GM18517 (cell line): ENCODE results near the gene PRKRA.
"Not testable (repeated sequence)": the region's sequence is repeated elsewhere in the genome, so short reads cannot be mapped to it uniquely, and the experiment has no call there.

Experiments used
- ATAC-seq: cut with Tn5 transposase; IDR thresholded peaks from one replicate; pipeline ENCODE4 v1.9.1; 2021; ENCODE audit warnings: mild to moderate bottlenecking, moderate library complexity; ENCODE audit not compliant: unreplicated experiment

PRKRA gene

DNA sequence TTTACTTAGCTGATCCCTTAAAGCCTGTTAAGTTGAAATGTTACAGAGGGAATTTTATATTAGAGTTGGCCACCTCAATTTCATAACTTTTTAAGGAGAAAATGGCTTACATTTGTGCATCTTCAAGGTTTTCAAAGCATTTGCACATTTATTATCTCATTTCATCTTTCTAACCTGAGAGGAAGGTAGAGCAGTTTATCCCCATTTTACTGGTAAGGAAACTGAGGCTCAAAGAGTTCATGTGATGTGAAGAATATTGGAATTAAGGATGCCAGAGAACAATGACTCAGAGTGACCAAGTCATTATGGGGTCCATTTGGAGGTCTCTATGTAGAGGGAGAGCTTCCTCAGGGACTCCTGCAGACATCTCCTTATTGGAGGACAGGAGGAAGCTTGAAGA, 35.0 kb downstream of the PRKRA start:
- ATAC-seq = no peak

DNA sequence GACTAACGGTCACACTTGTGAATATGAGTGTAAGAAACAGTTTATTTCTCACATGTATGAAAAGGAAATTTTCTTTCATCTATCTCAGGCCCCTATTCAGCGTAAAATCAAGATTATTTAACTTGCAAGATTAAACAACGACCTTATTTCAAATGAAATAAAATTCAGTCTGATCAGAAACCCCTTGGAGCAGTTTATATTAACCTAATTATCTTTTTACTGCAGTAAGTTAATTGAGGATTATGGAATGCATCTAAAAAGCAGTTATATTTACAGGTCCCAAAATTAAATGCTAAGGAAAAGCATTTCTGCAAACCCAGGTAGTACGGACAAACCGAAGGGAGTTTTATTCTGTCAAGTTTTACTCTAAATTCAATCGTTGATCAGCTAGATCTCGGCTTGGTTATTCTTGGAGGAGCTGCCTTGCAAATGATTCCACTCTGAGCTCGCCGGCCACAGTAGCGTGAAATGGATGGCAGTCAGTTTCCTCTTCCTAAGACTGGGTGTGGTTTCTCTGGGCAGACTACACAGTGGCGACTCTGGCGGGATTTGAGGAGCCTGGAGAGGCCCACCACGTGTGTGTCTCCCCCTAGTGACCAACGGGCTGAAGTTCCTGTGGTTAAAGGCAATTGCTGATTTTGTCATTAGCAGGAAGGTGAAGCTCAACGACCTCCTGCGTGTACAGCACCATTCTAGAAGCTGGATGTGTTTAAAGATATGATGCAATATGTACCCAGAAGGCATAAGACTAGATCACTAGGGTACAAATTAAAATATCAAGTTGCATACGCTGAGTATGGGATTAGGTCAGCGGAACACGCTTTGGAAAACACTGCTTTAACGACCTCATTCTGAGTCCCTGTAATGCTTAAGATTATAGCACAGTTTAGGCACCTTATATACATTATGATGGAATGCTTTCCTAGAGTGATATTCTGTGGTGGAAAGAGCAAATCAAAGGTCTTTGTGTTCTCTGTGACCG, 36.4 kb downstream of the PRKRA start:
- peak; percentile 76 for ATAC-seq

DNA sequence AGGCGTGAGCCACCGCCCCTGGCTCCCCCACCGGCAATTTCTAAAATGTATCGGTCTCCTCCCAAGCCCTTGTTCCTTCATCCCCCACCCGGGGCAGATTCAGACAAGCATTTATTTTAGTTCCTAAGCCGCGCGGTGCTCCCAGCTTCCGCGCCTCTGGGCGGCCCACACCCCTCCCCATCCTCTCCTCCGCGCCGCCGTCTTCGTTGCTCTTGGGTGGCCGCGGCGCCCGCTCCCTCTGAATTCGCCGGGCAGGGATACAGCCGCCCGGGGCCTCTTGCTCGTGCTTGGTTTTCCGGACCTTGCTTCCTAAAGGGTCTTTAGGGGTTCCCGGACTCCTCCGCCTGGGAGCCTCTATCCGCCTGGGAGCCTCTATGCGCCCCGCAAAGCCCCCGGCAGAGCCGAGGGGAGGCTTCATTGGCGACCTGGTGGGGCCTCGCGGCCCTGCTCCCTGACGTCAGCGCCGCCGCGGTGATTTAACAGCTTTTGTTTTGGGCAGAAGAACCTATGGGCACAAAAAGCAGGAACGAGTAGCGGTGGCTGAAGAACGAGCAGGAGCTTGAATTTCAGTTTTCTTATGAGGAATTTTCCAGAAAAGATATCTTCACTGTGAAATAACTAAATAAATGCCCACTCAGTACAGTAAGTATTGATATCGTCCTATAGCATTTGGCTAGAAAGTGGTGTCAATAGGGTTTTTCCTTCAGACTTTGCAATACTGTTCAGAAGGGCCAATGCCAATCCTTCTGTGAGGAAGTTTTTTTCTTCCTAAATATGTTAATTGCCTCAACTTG, 37.3 kb downstream of the PRKRA start:
- peak; percentile 74 for ATAC-seq

GRCh38 chr2:178412453-178412852, 38.5 kb downstream of the PRKRA start:
- ATAC-seq = not testable (repeated sequence)

DNA sequence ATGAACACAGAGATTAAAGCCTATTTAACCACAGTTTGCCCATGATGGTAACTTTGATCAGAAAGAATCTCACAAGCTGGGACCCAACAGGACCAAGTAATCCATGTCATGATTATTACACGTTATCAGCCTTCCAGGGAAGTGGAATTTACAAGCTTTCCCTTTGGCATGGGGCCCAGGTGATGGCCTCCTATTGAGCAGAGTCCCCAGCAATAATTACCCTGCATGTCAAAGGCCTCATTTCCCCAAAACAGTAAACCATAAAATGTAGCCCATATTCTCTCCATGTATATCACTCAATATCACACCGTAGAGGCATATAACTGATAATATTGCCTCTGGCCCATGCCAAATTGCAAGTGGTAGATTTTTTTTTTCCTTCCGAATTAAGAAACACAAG, 38.9 kb downstream of the PRKRA start:
- no peak for ATAC-seq

- no peak for ATAC-seq
These were observed 41.7 kb downstream of the PRKRA start for GRCh38 chr2:178409261-178409660.

DNA sequence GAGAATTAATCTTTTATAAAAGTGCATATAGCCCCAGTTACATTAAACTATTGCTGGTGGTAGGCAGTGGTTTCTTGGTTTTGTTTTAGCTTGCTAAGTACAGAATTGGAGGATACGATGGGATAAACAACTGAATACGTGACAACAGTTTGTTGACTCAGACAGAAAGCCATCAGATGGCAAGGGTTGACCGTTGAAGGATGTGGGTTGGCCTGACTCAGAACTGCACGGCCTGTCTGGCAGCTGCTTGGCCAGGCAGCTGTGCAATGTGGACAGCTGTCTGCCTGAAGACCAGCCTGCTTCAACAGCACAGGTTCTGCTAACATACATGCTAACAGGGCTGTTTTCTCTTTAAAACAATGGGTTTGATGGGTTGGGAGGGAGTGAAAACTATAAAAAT, 46.6 kb downstream of the PRKRA start:
- peak; percentile 99 for ATAC-seq

- ATAC-seq = peak; percentile 37
These were observed 47.2 kb downstream of the PRKRA start for GRCh38 chr2:178403671-178404306.

DNA sequence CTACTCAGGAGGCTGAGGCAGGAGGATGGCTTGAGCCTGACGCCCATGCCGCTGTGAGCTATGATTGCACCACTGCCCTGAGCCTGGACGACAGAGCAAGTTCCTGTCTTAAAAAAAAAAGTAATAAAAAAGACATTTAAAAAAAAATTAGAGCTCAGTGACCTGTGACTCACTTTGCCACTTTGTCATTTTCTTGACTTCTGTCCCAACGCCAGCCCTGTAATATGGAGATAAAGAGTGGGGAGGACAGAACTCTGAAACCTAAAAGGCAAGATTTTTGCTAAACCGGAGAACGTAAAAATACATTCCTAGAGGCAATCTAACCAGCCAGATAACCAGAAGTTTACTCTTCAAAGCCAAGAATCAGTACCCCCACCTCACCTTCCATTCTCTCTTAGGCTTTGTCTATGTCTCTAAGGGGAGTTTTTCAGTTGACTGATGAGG, 49.0 kb downstream of the PRKRA start:
- ATAC-seq = no peak

- ATAC-seq = peak; percentile 94
These were observed 53.9 kb downstream of the PRKRA start for GRCh38 chr2:178397002-178397605.

DNA sequence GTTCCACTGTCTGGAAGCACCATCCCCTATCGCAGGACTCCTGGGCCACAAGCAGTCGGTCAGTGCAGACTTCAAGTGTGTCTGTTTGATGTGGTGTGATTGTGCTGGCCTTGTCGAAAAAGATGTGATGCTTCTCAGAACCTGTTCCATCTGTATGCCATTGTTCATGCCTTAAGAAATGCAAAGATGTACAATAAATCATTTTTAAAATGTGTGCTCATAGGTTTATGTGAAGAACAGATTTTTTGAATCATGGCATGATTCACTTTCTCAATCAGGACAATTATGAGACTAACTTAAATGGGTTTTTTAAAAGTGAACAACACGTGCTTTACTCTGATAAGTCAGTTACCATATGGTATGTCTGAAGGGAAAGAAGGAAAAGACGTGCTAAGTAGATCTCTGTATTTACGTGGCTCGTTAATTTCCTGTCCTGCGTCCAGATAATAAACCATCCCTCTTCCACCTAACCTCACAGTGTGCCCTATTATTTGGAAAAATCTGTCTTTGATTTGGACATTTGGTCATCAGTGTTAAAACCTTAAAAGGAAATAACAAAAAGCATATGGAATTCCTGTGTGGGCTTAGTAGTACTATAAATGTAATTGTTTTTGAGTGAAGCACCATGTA, 54.9 kb downstream of the PRKRA start:
- no peak for ATAC-seq

DNA sequence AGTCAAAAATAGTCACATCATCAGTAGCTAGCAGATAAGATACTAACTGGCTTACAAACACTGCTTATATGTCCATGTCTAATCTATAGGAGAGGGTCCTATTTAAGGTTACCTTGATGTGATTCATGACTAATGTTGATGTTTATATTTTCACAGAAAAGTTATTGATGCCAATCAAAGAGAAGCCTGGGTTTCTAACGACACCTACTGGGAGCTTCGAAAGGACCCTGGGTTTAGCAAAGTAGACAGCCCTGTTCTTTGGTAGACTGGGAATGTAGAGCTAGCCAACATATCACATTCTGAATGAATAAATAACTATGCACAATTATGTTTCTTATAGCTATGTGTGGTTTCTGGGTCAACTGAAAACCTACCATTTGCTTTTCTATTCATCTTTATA, 55.7 kb downstream of the PRKRA start:
- ATAC-seq = no peak

GRCh38 chr2:178394859-178395258, 56.1 kb downstream of the PRKRA start:
- ATAC-seq = no peak

DNA sequence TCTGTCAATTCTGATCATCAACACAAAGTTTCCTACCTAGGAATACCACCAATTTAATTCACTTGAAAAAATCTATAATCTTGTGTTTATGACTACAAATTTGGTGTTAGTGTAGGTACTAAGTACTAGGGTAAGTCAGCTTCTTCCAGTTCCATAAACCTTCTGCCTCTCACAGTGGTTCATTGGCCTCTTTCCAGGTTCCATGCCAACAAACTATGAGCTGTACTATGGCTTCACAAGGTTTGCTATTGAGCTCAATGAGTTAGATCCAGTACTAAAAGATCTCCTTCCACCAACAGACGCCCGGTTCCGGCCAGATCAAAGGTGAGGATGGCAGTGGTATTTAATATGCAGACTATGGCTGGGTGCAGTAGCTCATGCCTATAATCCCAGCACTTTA, 58.8 kb downstream of the PRKRA start:
- no peak for ATAC-seq

DNA sequence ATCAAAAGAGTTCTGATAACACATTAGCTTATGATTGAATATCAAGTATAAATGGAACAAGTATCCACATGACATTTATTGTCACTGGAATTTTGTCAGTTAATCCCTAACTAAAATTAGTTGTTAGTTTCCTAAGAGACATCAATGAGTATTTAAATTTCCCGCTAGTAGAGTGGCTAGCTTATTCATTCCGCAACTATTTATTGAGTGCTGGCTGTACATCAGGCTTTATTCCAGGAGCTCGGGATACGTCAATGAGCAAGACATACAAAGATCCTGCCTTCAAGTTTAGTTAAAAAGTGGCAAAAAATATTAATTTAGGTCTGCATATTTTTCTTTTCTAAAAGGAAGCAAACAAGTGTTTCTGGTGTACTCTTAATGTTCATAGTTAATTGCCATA, 59.3 kb downstream of the PRKRA start:
- ATAC-seq = no peak

DNA sequence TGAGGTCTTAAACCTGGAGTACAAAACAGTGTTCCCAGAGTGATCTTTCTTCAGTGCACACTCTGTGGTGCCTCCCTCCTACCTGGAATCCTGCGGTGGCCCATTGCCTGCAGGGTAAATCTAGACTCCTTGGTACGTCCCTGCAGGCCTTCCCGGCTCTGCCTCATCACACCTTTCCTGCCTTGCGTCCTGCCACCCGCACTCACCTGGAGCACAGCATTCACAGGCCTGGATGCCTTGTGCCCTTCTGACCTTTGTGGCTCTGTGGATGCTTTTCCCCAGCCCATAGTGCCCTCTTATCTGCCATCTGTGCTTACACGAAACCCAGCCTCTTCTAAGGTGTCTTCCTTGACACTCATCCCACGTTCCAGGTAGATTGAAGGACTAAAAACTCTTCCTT, 62.7 kb downstream of the PRKRA start:
- no peak for ATAC-seq

GRCh38 chr2:178386986-178387597, 63.9 kb downstream of the PRKRA start:
- ATAC-seq = no peak

DNA sequence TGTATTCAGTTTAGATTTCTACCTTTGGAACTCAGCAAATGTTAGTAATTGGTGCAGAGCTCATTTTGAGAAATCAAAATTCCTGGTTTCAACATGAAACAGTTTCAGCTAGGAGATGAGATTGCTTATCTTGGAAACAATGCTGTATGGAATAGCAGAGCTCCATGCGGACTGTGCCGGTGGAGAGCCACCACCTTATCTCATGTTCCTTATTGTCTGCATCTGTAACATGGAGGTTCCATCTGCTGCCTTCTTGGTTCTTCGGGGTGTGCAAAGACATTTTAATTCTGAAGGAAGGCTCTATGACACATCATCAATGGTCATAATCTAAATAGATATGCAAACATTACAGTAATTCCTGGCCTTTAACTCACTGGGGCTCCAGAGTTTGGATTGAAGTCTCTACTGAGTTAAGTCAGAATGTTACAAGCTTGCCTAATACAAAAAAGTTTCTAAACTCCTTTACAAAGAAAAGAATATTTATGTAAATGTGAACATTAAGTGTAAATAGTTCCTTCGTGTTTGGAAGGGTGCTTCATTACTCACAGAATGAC, 65.3 kb downstream of the PRKRA start:
- ATAC-seq = no peak

- no peak for ATAC-seq
These were observed 67.3 kb downstream of the PRKRA start for GRCh38 chr2:178383718-178384117.
